GM19438 (cell line): ENCODE data around the gene GCSAM.
"Not testable (repeated sequence)": the region's sequence is repeated elsewhere in the genome, so short reads cannot be mapped to it uniquely, and the experiment has no call there.

ENCODE experiments used
- ATAC-seq: cut with Tn5 transposase; IDR thresholded peaks from one replicate; pipeline ENCODE4 v1.9.1; 2021; ENCODE audit warnings: low read depth; ENCODE audit not compliant: unreplicated experiment

GCSAM gene

DNA sequence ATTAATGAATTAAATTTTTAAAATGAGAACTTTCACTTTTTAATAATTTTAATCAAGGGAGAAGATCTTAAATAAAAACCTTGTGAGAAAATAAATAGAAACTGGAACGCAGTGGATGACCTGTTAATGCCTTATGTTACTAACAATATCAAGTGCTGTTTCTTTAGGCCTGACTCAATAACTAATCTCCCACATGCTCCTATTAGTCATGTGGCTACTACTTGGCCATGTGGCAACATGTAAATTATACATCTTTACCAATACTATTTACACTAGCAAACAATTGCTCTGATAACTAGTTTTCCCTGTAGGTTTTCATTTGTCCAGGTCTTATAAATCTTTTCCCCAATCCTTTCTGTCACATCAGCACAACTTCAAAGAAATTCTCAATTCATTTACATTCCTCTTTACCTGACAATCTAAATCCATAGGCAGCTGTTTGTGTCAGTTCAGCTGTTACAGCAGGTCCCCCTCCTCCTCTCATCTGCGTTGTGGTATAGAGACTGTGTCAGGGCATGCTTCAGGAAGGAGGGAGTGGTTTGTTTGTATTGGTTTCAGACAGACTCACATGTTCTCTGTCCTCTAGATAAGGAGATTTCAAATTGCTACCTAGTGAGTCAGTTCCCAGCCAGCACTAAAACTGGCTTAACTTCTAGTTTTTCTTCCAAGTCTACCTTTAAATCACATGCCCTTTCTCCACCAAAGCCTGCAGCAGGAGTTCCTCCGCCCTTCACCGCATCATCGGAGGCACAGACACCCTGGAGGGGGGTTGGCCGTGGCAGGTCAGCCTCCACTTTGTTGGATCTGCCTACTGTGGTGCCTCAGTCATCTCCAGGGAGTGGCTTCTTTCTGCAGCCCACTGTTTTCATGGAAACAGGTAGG, 58.2 kb downstream of the GCSAM start:
- ATAC-seq = no peak

DNA sequence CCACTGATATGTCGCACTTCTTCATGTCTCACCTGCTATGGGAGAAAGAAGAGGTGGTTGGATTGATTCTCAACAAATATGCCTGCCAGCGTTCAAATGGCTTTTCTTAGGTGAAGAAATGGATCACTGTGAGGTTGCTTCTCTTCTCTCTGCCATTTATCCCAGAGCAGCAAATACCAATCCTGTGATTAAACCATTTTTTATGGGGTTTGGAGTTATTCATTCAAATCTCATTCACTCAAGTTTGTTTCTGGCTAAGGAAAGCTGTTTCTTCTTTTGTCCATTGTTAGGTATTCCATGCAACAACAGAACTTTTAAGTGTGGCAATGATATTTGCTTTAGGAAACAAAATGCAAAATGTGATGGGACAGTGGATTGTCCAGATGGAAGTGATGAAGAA, 59.0 kb downstream of the GCSAM start:
- no peak for ATAC-seq

GRCh38 chr3:112072387-112073060, 60.5 kb downstream of the GCSAM start:
- ATAC-seq = not testable (repeated sequence)
